Natural killer cell (primary cell): Measurements from ENCODE around the gene KRT71. TPM values are rescaled to one million over a fixed set of nuclear protein-coding genes. Genes with fewer than 3 reads are reported as not detected.

Experiments
- ATAC-seq, 3 donors: fragments of 150-1000 bp in 2 of 3; fragments of 200-7000 bp in 1 of 3; cut with Tn5 transposase; 1 replicate in 1 of 3; 2 replicates in 2 of 3; pipeline ENCODE4 v1.10.0; 2021; ENCODE audit warnings: mild to moderate bottlenecking in 2 of 3, moderate library complexity in 2 of 3
- DNase-seq, 2 donors: peaks; one replicate each; pipeline versions ENCODE4 v3.0.0 to v3.0.0-alpha.2; 2013 to 2021; ENCODE audit warnings: mixed read lengths in 1 of 2
- H3K27ac ChIP-seq: one replicate; pipeline ENCODE4 v1.5.1; 2013; ENCODE audit warnings: mild to moderate bottlenecking, low read length
- H3K27me3 ChIP-seq: one replicate; pipeline ENCODE4 v1.6.1; 2013; ENCODE audit warnings: low read length; ENCODE audit not compliant: control insufficient read depth, insufficient read depth
- H3K36me3 ChIP-seq: one replicate; pipeline ENCODE4 v1.6.1; 2013; ENCODE audit warnings: low read length; ENCODE audit not compliant: control insufficient read depth, insufficient read depth
- H3K4me1 ChIP-seq: one replicate; pipeline ENCODE4 v1.6.1; 2013; ENCODE audit warnings: low read length; ENCODE audit not compliant: control insufficient read depth, insufficient read depth
- H3K4me3 ChIP-seq: one replicate; pipeline ENCODE4 v1.5.1; 2013; ENCODE audit warnings: low read length
- H3K9me3 ChIP-seq: one replicate; pipeline ENCODE4 v1.6.1; 2013; ENCODE audit warnings: low read length; ENCODE audit not compliant: control insufficient read depth, insufficient read depth
- H3K27ac Mint-ChIP-seq, 2 donors: one replicate each; pipeline ENCODE4 v1.8.0; 2022; ENCODE audit warnings: mild to moderate bottlenecking in 2 of 2, mixed read lengths in 2 of 2, moderate library complexity in 1 of 2
- H3K27me3 Mint-ChIP-seq, 2 donors: one replicate each; pipeline ENCODE4 v1.8.0; 2022; ENCODE audit warnings: low read depth in 2 of 2, mixed read lengths in 2 of 2
- H3K36me3 Mint-ChIP-seq: one replicate; pipeline ENCODE4 v1.8.0; 2022; ENCODE audit warnings: mixed read lengths
- H3K4me1 Mint-ChIP-seq, 2 donors: one replicate each; pipeline ENCODE4 v1.8.0; 2022; ENCODE audit warnings: mixed read lengths in 2 of 2
- H3K4me3 Mint-ChIP-seq: one replicate; pipeline ENCODE4 v1.8.0; 2022; ENCODE audit warnings: mild to moderate bottlenecking, moderate library complexity, mixed read lengths
- H3K9me3 Mint-ChIP-seq, 2 donors: one replicate each; pipeline ENCODE4 v1.8.0; 2022; ENCODE audit warnings: mixed read lengths in 2 of 2
- CTCF ChIP-seq: fragments of 200-600 bp; IDR thresholded peaks from one replicate; pipeline ENCODE4 v1.8.0; 2022; ENCODE audit warnings: antibody characterized with exemption
- WGBS: methylation state at CpG from one replicate; pipeline ENCODE4 v1.1.7; 2013; ENCODE audit warnings: missing lambda C conversion rate; ENCODE audit not compliant: insufficient coverage; 5-methylcytosine and 5-hydroxymethylcytosine counted together
- intact Hi-C: fragments of 100-400 bp; cut with micrococcal nuclease; formaldehyde crosslinking; loops from one replicate; pipeline ENCODE4 v1.14.2; 2022
- total RNA-seq, 4 donors: library from RNA; stranded (reverse); fragments of 120-200 nt in 1 of 4; gene quantifications; one replicate each; pipeline versions ENCODE4 v1.2.3 to v1.2.4, GENCODE V29; 2013 to 2022

KRT71 gene
- total RNA-seq = not detected
- total RNA-seq (2013) = not detected

- no peak for TF ChIP-seq CTCF
- Mint-ChIP-seq H3K4me1 (peaks cover 43 to 44% of the 10 kb centered on the region in 2 donors), H3K4me3 (no peak within 1 kb of the TSS), H3K27ac (peak within 1 kb of the TSS in 1 of 2 donors; percentile 91), H3K27me3 (peaks cover 0 to 13% of the 10 kb centered on the region in 2 donors), H3K9me3 (no peaks in the 10 kb centered on the region), H3K36me3 (no peaks in the 10 kb centered on the region)
- no peaks in the 10 kb centered on the region for H3K27me3 ChIP-seq
- H3K27ac ChIP-seq = no peak within 1 kb of the TSS
- no peaks in the 10 kb centered on the region for H3K9me3 ChIP-seq
- peaks cover 46% of the 10 kb centered on the region for H3K4me1 ChIP-seq
- 92% methylated on average over 14 of the region's 14 CpGs for WGBS
- no peak within 1 kb of the TSS for H3K4me3 ChIP-seq
- intact Hi-C loops = no loop called here
- ATAC-seq = no peak
- DNase-seq = no peak
- H3K36me3 ChIP-seq = no peaks in the 10 kb centered on the region
Observed at GRCh38 chr12:52552681-52553195, at the start of gene KRT71. Gene KRT71, minus strand, starts transcription at chr12:52553145. Its CDS starts 68 bp downstream, at chr12:52553077.

GRCh38 chr12:52602552-52602951 lies 49.6 kb upstream of the KRT71 start:
- no peak for ATAC-seq
- H3K4me3 ChIP-seq = no peak overlapping the region
- no peaks in the 10 kb centered on the region for H3K9me3 Mint-ChIP-seq
- H3K4me1 Mint-ChIP-seq = peaks cover 18 to 21% of the 10 kb centered on the region in 2 donors
- H3K27me3 ChIP-seq = peaks cover 10% of the 10 kb centered on the region
- no peak for DNase-seq
- no peaks in the 10 kb centered on the region for H3K9me3 ChIP-seq
- intact Hi-C loops = no loop called here
- no peak overlapping the region for H3K27ac ChIP-seq
- peaks cover 10% of the 10 kb centered on the region for H3K36me3 Mint-ChIP-seq
- WGBS = 94% methylated on average over 5 of the region's 5 CpGs
- H3K4me1 ChIP-seq = no peaks in the 10 kb centered on the region
- H3K27me3 Mint-ChIP-seq = peaks cover 0 to 31% of the 10 kb centered on the region in 2 donors
- H3K36me3 ChIP-seq = no peaks in the 10 kb centered on the region
- H3K4me3 Mint-ChIP-seq = no peak overlapping the region
- no peak for TF ChIP-seq CTCF
- H3K27ac Mint-ChIP-seq = no peak overlapping the region

GRCh38 chr12:52601671-52602070 lies 48.7 kb upstream of the KRT71 start:
- Mint-ChIP-seq H3K27me3 (peaks cover 0 to 31% of the 10 kb centered on the region in 2 donors), H3K4me1 (peaks cover 13 to 18% of the 10 kb centered on the region in 2 donors), H3K27ac (no peak overlapping the region), H3K36me3 (peaks cover under 1% of the 10 kb centered on the region), H3K4me3 (no peak overlapping the region), H3K9me3 (no peaks in the 10 kb centered on the region)
- ATAC-seq (no peak), DNase-seq (no peak)
- WGBS = 89% methylated on average over 4 of the region's 4 CpGs
- no peak overlapping the region for H3K4me3 ChIP-seq
- H3K4me1 ChIP-seq = no peaks in the 10 kb centered on the region
- no peaks in the 10 kb centered on the region for H3K9me3 ChIP-seq
- no peak overlapping the region for H3K27ac ChIP-seq
- no peaks in the 10 kb centered on the region for H3K36me3 ChIP-seq
- TF ChIP-seq CTCF = no peak
- intact Hi-C loops = no loop called here
- peaks cover 10% of the 10 kb centered on the region for H3K27me3 ChIP-seq

- H3K4me1 ChIP-seq = no peaks in the 10 kb centered on the region
- Mint-ChIP-seq H3K4me3 (no peak within 1 kb of the TSS), H3K9me3 (no peaks in the 10 kb centered on the region), H3K4me1 (peaks cover 11 to 17% of the 10 kb centered on the region in 2 donors), H3K27me3 (peaks cover 0 to 31% of the 10 kb centered on the region in 2 donors), H3K36me3 (no peaks in the 10 kb centered on the region), H3K27ac (no peak within 1 kb of the TSS)
- ATAC-seq (no peak), DNase-seq (no peak)
- H3K36me3 ChIP-seq = no peaks in the 10 kb centered on the region
- no peaks in the 10 kb centered on the region for H3K9me3 ChIP-seq
- peaks cover 10% of the 10 kb centered on the region for H3K27me3 ChIP-seq
- H3K4me3 ChIP-seq = no peak within 1 kb of the TSS
- H3K27ac ChIP-seq = no peak within 1 kb of the TSS
- intact Hi-C loops = no loop called here
- 40% methylated on average over 48 of the region's 48 CpGs for WGBS
- TF ChIP-seq CTCF = no peak
Observed at GRCh38 chr12:52600941-52601481, 48.1 kb upstream of the KRT71 start, which contains the start of gene KRT72. Gene KRT72, minus strand, starts transcription at chr12:52601463. Its CDS starts 11 bp downstream, at chr12:52601452.
